ENCODE data around the gene GRID2. TPM values are rescaled to one million over a fixed set of nuclear protein-coding genes. Genes with fewer than 3 reads are reported as not detected.
A peak's percentile ranks its signal among the peaks of the same experiment; 100 is the strongest.

GRID2 gene
- total and polyA plus RNA-seq, 2 of the 4 experiments (the other 2 are of a cell fraction) = under 0.01 TPM; not detected in 1

- TF ChIP-seq SMC3 (IDR thresholded peaks at IDR 0.05; ENCODE audit: low read depth, low read length) = no peak
These were observed 666.0 kb downstream of the GRID2 start (continued) for GRCh38 chr4:92969650-92970379.

DNA sequence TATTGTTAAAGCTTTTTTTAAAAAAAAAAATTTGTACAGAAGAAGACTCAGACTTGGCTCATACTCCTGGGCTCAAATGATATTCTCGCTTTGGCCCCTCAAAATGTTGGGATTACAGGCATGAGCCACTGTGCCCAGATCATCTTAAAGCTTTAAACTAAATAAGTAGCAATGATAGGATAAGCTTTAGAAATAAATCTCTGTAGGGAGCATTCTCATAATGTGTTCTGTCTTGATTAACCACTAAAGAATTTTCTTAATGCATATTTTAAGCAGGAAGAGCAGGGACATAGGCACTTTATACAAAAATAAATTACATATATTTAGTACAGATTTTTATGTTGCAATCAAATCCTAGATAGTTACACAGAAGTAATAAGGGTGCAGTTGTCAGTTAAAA, 667.2 kb downstream of the GRID2 start:
- H4K91ac ChIP-seq (ENCODE audit: insufficient read depth, low read depth, low read length) = no peak overlapping the region
- H3K27ac ChIP-seq (ENCODE audit: insufficient read depth, low read length) = no peak overlapping the region
- CTCF ChIA-PET = no interaction called here
- no peak overlapping the region for H2AFZ ChIP-seq (replicated peaks; ENCODE audit: low read length, poor library complexity)
- dilution Hi-C loops (cut with HindIII; ENCODE audit: low sequenced_read_pairs, unreplicated experiment) (no loop called here), intact Hi-C loops (cut with micrococcal nuclease) (no loop called here), in situ Hi-C loops (cut with MboI; ENCODE audit: low sequenced_read_pairs) (no loop called here)
- no peak overlapping the region for H3K9ac ChIP-seq (ENCODE audit: low read depth, low read length)
- peak overlapping the region; percentile 65; the same call in 1 of the 2 replicates for H3K4ac ChIP-seq (ENCODE audit: low read depth, low read length)
- WGBS, 2 experiments (ENCODE audit: extremely low coverage in 2 of 2, insufficient read length in 1 of 2) = no CpG with 5 or more reads among the region's 1 CpG
- no peak overlapping the region for H4K8ac ChIP-seq (ENCODE audit: low read depth in 2 of 2, low read length in 2 of 2)
- H3K4me3 ChIP-seq (ENCODE audit: insufficient read depth, low read depth, low read length) = no peak overlapping the region
- peak overlapping the region; percentile 70; the same call in 1 of the 3 replicates for H2BK15ac ChIP-seq (ENCODE audit: low read depth, low read length)
- no peaks in the 10 kb centered on the region for H3K9me1 ChIP-seq (ENCODE audit: insufficient read depth, low read length)
- H3K23ac ChIP-seq (ENCODE audit: low read depth, low read length) = no peak overlapping the region
- H3K14ac ChIP-seq (replicated peaks; ENCODE audit: low read depth, low read length) = no peak overlapping the region
- H3K27me3 ChIP-seq (ENCODE audit: control insufficient read depth, insufficient read depth, low read length) = no peaks in the 10 kb centered on the region
- peak; percentile 59 for ATAC-seq (ENCODE audit: low read depth)
- H3K79me1 ChIP-seq (ENCODE audit: low read depth in 1 of 2, low read length in 2 of 2) = no peaks in the 10 kb centered on the region
- peaks cover 2% of the 10 kb centered on the region; the same call in 1 of the 2 replicates for H3K4me1 ChIP-seq (ENCODE audit: control insufficient read depth, insufficient read depth, low read length)
- H3K9me3 ChIP-seq (ENCODE audit: control insufficient read depth, insufficient read depth, low read length) = no peaks in the 10 kb centered on the region
- H2BK120ac ChIP-seq (ENCODE audit: low read depth, low read length) = peak overlapping the region; percentile 55; the same call in 1 of the 2 replicates
- peak overlapping the region; percentile 86 for H3K18ac ChIP-seq (ENCODE audit: low read depth, low read length)
- H3K56ac ChIP-seq (ENCODE audit: extremely low read depth, insufficient read depth, low read length) = no peak overlapping the region
- H2AK9ac ChIP-seq (replicated peaks; ENCODE audit: low read depth, low read length, poor library complexity) = no peak overlapping the region
- H2BK20ac ChIP-seq (ENCODE audit: low read depth, low read length) = peak overlapping the region; percentile 72
- H4K20me1 ChIP-seq (ENCODE audit: insufficient read depth, low read length) = no peaks in the 10 kb centered on the region
- no peak overlapping the region for H2AK5ac ChIP-seq (ENCODE audit: low read depth, low read length)
- BruUV-seq (replicated peaks) = no TSS peak
- TF ChIP-seq CEBPB (IDR thresholded peaks at IDR 0.05; ENCODE audit: low read depth, low read length) (0 out of 2 replicates have a peak, but pooled peaks have one; percentile 1), MAFK (IDR thresholded peaks at IDR 0.05; ENCODE audit: low read depth, low read length) (no peak)
- peak; percentile 8 for DNase-seq
- H2BK5ac ChIP-seq (ENCODE audit: low read depth, low read length, poor library complexity, severe bottlenecking) = peak overlapping the region; percentile 66
- H4K5ac ChIP-seq (ENCODE audit: low read depth, low read length) = no peak overlapping the region
- no peaks in the 10 kb centered on the region for H3K36me3 ChIP-seq (ENCODE audit: control insufficient read depth, insufficient read depth, low read length)
- POLR2A ChIA-PET (ENCODE audit: unreplicated experiment) = no interaction called here
- H3K4me2 ChIP-seq (ENCODE audit: low read depth, low read length) = peak overlapping the region; percentile 60; the same call in 1 of the 2 replicates
